Stimulated activated CD8-positive, alpha-beta memory T cell treated with anti-CD3 and anti-CD28 coated beads, Interleukin-7, amount 100 ng/mL, for 1 hour (primary cell): ENCODE data around the gene FCHSD2.
"Not testable (repeated sequence)": the region's sequence is repeated elsewhere in the genome, so short reads cannot be mapped to it uniquely, and the experiment has no call there.

ENCODE experiments used
- DNase-seq, 2 donors: peaks; one replicate each; pipeline ENCODE4 v3.0.0-alpha.2; 2020; ENCODE audit warnings: low read depth in 2 of 2

FCHSD2 gene

DNA sequence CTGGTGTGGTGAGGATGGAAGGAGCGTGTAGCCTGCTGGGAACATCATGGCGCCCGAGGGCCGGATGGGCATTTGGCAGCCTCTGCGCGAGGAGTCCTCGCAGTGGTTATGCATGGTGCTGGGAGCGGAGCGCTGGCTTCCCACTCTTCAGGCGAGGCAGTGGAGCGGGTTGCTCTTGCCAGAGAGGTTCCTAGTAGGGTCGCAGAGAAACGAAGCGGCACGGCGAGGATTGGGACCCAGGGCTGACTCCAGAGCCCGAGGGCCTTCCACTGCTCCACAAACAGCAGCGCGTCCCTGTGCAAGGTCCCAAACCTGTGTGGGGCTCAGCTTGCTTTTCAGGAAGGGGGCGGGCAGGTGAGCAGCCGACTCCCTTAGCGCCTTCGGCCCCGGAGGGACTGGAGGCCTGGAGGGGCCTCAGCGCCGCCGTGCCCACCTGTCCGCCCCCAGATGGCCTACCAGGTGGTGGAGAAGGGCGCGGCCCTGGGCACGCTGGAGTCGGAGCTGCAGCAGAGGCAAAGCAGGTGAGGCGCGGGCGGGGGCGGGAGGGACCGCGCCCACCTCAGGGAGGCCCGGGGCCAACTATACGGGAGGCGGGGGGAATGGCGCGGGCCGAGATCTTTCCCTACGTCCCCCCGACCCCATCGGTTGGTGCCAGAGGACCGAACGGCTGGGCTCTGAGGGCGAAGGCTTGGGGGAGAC is 320.7 kb downstream of the FCHSD2 start:
- no peak for DNase-seq

DNA sequence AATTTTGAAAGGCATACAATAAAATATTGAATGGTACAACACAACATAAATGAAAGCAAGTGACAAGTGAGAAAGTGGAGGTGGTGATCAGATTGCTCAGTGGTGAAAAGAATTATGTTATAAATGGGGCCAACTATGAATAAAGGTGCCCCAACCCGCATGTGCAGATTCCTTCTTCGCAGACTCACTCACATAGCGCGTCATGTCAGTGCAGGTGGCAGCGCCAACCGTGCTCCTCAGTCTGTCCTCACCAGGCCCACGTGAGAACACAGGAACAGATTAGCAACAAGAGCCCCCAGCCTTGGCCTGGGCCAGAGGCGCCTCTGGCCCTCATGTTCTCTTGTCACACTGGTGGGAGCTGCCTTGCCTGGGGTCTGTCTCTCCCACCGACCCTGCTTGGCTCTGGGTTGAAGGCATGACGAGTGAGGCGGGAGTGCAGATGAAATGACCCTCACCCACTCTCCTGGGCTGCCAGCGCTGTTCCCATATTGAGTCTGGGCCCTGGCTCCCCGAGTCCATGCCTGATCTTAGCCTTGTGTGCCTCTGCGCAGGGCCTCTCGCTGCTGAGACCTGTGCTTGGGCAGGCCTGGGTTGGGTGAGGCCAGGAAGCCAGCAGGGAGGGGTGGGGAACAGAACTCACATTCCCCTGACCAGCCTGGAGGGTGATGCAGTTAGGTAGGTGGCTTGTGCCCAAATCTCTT is 321.5 kb downstream of the FCHSD2 start:
- no peak for DNase-seq

DNA sequence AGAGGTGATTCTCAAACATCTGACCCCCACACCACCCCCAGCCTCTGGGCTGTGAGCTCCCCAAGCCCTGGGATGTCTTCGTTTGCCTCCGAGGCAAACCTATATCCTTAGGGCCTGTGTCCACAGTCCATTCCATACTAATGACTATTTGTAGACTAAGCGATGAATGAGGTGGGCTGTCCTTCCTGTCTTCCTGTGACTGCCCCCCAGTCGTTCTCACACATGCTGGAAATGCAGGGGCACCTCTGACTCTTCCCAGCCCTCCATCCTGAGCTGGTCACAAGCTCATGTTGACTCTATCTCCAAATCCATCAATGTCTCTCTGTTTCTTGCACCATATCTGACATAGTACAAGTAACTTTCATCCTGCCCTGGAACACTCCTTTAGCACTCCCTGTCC is 323.1 kb downstream of the FCHSD2 start:
- DNase-seq, result no peak

DNA sequence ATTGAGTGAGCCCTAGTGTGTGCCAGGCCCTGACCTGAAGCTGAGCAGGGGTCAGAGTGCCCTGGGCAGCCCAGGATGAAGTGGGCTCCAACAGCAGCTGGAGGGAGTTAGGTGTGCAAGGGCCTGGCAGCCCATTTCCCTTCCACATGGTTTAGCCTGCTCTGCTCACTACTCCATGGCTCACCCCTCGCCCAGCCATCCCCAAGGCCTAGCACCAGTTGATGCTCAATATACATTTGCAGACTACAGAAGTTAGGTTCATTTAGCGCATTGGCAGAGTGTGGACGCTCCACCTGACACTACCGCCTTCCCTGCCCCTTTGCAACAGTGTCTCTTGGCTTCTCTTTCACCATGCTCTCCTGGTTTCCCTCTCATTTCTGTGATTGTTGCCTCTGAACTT is 324.2 kb downstream of the FCHSD2 start:
- no peak for DNase-seq

DNA sequence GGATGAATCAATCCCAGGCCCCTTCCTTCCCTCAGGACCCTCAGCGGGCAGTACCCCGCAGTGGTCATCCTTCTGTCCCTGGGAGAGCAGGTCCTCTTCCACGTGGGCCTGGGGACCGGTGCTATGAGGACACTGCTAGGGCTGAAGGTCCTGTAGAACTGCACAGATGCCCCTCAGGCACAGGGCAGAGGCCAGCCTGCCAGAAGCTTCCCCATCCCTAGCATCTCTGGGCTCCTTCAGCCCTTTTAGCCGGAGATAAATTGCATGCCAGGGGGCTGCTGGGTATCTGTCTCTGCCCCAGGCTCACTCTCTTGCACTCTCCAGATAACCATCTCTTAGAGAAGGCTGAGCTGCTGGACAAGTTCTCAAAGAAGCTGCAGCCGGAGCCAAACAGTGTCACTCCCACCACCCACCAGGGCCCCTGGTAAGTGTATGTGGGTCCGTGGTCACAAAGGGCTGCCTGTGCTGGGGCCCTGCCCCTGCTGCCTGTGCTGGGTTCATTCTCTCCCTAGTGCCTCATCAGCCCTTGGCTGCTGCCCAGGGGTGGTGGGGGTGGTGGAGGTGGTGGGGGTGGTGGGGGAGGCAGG is 325.6 kb downstream of the FCHSD2 start:
- DNase-seq, result no peak

DNA sequence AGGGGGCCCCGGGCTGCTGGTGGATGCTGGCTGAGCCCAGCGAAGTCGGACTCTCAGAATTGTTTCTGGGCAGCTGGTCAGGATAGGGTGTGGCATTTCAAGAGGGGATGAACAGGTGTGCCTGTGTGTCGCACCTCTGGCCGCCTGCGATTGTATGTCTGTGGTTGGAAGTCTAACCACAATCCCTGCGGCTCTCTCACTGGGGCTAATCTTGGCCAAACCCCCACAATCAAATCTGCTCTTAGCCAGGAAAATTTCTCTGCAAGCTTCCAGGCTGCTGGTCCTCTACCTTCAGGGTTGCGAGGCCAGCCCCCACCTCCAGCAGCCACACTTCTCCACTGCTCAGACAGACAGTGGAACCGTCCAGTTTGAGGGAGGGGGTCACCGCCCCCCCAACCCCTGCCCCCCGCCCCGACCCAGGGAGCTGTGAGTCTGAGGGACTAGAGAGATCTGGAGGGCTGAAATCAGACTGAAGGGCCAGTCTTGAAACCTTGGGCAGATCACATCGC is 327.0 kb downstream of the FCHSD2 start:
- no peak for DNase-seq

DNA sequence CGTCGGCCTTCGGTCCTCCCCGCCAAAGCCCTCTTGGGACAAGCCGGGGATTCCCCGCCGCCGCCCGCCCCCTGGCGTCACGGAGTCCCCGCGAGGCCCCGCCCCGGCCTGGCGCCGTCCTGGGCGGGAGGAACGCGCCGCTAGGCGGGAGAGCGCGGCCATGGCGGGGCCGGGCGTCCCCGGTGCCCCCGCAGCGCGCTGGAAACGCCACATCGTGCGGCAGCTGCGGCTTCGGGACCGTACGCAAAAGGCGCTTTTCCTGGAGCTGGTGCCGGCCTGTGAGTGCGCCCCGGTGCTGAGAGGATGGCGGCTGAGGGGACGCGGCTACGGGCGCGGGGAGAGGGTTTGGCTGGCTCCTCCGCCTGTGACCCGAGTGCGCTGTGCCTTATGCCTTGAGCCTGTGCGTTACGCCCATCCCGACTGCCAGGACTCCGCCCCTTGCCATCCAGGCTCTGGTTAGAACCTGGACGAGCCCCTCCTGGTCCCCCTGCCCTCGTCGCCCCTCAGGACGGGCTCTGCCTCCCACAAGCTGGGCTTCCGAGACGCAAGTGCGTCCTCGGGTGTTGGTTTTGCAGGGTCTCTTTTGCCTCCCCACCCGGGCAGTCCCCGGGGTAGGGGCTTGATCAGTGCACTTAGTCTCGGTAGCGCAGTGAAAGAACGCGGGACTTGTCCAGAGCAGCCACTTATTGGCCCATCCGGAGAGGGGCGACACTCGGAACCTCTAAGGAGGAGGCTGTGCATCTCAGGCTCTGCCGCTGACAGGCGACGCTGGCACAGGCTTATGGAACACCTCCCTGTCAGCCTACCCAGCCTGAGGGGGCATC is 327.6 kb downstream of the FCHSD2 start, which contains the start of gene ATG16L2:
TSS of gene ATG16L2 (plus strand) at position 126 of the 824 bp plus-strand sequence. CDS start at position 161, 35 bp downstream.
- peak; percentile 78 to 83 for DNase-seq

DNA sequence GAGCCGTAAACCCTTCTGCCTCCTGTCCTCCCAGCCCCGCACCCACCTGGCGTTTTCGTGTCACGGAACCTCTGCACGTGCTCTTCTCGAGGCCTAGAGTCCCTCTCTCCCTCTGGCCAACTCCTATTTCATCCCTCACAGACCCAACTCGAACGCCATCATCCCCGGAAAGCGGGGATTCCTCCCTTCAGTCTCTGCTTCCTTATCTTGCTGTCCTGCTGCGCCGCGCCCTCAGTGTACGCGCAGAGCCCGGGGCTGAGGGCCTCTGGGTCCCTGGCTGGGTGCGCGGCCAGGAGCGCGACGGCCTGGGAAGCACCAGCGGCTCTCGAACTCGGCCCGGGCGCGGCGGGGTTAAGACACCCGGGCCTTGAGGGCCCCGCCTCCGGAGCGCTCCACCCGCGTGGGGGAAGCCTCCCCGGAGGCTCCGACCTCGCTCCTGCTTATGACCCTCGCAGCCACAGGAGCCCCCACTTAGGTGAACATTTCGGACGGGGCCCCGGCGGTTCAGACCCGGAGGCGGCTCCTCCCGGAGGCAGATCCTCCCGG is 328.3 kb downstream of the FCHSD2 start:
- no peak for DNase-seq

DNA sequence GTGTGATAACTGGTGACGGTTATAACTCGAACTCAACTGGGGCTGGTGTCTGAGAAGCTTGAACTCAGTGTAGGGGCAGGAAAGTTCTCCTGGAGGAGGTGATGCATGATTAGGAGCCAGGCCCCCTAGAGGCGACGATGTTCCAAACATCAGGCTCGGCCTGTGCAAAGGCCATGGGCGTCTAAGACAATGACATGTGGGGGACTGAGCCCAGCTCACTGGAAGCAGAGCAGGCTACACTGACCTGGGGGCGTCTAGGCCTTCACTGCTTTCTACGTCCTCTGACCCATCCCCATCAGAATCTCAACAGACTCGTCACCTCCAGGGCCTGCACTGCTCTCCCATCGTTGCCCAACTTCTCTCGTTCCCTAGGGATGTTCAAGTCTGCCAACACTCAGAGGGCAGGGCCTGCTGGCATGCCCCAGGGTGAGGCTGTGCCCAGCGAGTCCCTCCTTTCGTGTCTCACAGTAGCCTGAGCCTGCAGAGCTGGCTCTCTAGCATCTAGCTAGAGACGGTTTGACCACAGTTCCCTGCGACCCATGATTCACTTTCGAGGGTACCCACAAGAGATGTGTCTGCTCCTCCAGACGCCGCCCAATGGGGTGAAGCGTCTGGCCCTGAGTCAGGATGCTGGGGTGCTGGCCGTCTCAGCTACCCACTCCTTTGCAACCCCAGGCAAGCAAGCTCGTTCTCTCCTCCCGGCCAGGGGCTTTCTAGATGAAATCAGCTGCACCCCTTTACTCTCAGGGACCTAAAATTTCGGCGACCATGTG is 329.0 kb downstream of the FCHSD2 start:
- DNase-seq, result peak; percentile 34 to 49

DNA sequence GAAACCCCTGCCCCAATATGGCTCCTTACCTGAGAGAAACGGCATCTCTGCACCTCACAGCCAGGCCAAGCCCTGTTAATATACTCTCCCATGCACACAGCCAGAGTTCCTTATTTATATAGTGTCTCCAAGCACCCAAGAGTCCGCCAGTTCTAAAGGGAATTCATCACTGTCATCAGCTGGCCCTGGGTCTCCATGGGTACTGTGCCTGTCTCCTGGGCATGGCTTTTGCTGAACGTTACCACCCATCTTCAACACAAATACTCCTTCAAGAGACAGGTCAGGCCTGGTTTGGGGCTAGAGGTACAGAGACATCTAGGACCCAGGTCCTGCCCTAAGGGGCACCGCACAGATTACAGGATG is 329.5 kb downstream of the FCHSD2 start:
- DNase-seq, result no peak

DNA sequence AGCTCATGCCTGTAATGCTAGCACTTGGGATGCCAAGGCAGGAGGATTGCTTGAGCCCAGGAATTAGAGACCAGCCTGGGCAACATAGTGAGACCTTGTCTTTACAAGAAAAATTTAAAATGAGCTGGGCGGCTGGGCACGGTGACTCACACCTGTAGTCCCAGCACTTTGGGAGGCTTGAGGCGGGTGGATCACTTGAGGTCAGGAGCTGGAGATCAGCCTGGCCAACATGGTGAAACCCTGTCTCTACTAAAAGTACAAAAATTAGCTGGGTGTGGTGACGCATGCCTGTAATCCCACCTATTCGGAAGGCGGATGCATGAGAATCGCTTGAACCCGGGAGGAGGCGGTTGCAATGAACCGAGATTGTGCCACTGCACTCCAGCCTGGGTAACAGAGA is 330.4 kb downstream of the FCHSD2 start:
- not testable (repeated sequence) for DNase-seq

DNA sequence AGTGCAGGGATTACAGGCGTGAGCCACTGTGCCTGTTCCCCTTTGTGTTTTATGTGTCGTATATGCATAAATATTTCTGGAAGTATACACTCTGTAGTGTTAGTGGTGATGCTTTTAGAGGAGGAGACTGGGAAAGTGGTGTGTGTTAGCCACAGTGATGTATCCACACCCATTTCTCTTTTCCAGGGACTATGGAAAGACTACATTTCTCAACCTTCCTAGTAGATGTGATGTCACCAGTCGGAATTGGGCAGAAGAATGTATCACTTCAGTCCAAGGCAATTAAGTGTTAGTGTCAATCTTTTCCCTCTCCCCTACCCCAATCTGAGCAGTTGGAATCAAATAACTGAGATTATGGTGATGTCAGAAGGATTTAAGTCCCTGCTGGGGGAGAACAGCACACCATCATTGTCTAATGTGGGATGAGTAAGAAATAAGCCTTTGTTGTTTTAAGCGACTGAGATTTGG is 333.8 kb downstream of the FCHSD2 start:
- DNase-seq, result no peak

DNA sequence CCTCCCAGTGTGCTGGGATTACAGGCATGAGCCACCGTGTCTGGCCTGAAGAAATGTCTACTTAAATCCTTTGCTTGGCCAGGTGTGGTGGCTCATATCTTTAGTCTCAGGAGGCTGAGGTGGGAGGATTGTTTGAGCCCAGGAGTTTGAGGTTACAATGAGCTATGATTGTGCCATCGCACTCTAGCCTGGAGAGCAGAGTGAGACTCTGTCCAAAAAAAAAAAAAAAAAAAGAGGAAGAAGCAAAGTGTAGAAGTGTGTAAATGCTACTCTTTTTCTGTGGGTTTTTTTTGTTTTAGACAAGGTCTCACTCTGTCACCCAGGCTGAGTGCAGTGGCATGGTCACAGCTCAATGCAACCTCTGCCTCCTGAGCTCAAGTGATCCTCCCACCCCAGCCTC is 334.3 kb downstream of the FCHSD2 start:
- no peak for DNase-seq

DNA sequence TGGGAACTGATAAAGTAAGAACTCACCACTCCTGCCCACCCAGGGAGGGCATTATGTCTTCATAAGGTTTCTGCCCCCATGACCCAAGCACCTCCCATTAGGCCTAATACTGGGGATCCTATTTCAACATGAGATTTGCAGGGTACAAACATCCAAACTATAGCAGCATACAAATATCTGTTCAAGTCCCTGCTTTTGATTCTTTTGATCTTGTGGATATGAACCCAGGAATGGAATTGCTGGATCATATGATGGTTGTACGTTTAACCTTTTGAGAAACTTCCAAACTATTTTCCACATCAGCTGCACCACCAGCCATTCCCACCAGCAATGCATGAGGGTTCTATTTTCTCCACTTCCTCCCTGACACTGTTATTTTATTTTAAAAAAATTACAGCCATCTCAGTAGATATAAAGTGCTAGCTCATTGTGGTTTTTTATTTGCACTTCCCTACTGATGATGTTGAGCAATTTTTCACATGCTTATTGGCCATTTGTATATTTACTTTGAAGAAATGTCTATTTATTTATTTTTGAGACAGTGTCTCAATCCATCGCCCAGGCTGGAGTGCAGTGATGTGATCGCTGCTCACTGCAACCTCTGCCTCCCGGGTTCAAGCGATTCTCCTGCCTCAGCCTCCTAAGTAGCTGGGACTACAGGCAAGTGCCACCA is 335.0 kb downstream of the FCHSD2 start:
- no peak for DNase-seq

DNA sequence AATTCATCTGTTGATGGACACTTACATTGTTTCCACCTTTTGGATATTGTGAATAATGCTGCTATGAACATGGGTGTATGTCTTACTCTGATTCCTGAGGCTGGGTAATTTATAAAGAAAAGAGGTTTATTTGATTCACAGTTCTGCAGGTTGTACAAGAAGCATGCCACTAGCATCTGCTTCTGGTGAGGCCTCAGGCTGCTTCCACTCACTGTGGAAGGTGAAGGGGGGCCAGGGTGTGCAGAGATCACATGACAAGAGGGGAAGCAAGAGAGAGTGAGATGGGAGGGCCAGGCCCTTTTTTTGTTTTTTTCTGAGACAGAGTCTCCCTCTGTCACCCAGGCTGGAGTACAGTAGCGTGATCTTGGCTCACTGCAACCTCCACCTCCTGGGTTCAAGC is 335.7 kb downstream of the FCHSD2 start:
- DNase-seq, result not testable (repeated sequence)

DNA sequence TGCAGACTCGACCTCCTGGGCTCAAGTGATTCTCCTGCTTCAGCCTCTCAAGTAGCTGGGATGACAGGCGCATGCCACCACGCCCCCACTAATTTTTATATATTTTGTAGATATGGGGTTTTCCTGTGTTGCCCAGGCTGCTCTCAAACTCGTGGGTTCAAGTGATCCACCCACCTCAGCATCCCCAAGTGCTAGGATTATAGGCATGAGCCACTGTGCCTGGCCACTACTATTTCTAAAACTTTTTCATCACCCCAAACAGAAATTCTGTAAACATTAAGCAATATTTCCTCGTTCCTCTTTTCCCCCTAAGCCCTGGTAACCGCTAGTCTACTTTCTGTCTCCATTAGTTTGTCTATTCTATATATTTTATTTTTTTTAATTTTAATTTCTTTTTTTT is 336.9 kb downstream of the FCHSD2 start:
- DNase-seq, result no peak

DNA sequence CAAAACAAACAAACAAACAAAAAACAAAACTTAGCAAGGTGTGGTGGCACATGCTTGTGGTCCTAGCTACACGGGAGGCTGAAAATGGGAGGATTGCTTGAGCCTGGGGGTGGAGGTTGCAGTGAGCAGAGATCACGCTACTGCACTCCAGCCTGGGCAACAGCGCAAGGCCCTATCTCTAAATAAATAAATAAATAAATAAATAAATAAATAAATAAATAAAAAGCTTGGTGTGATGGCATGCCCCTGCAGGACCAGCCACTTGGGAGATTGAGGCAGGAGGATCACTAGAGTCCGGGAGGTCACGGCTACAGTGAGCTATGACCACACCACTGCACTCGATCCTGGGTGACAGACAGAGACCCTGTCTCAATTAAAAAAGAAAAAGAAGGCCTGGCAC is 339.3 kb downstream of the FCHSD2 start:
- no peak for DNase-seq

DNA sequence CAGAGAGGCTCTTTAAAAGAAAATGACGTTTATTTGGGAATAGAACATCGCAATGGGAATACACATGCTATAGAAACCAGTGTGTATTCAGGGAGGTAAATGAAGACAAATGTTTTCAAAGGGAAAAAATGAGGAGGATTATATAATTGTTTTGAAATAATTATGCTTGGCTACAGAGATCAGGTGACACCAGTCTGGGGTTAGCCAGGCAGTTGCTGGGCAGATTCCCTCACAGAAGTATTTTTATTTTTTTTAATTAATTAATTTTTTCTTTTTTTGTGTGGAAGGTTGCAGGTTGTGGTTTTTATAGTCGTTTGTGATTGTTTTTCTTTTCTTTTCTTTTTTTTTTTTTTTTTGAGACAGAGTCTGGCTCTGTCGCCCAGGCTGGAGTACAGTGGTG is 342.7 kb downstream of the FCHSD2 start:
- DNase-seq, result no peak

DNA sequence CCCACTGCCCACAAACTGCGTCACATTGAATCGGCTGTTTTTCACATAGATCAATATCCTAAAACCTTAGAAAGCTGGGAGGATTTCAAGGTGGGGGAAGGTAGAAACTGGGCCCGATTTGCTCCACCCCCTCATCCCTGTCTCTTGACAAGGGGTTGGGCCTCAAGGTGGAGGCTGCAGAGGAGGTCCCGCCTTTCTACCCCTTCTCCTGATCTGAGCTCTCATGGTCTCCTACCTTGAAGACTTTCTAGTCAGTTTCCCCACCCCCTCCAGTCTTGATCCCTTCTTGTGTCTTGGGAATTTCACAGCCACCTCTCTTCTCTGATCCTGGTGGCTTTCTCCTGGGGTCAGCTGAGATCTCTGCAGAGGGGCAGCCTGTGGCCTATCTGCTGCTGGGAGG is 343.8 kb downstream of the FCHSD2 start:
- DNase-seq, result no peak
